HG03432 (cell line): ENCODE data around the gene TREML4.
A peak's percentile ranks its signal among the peaks of the same experiment; 100 is the strongest.
"Not testable (repeated sequence)": the region's sequence is repeated elsewhere in the genome, so short reads cannot be mapped to it uniquely, and the experiment has no call there.

ENCODE experiments used
- ATAC-seq: cut with Tn5 transposase; IDR thresholded peaks from one replicate; pipeline ENCODE4 v1.9.1; 2021; ENCODE audit warnings: mild to moderate bottlenecking, moderate library complexity; ENCODE audit not compliant: unreplicated experiment

Gene TREML4

GRCh38 chr6:41228096-41228495, at the start of gene TREML4:
TSS of gene TREML4 (plus strand) at chr6:41228349. CDS start at chr6:41228428, 79 bp downstream.
- ATAC-seq: no peak

DNA sequence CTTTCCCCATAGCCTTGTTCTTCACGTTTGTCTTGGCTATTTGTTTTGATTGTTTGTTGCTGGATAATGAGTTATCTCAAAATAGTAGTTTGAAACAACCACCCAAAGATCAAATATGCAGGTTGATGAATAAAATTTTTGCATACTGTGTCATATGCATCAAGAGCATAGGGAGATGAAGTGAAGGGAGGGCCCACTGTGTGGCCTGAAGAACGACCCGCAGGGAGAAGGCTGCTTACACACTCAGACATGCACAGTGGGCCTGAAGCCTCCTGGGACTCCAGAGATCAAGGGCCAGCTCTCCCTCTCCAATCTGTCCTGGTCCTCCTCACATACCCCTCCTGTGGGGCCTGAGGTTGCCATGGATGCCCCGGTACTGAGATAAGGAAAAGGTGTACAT, 49.0 kb upstream of the TREML4 start:
- ATAC-seq: no peak

GRCh38 chr6:41181566-41181965, 46.6 kb upstream of the TREML4 start:
- ATAC-seq: no peak

GRCh38 chr6:41182069-41183034, 45.8 kb upstream of the TREML4 start:
- peak; percentile 59 for ATAC-seq

- ATAC-seq: no peak
Observed at GRCh38 chr6:41184761-41185160, 43.4 kb upstream of the TREML4 start.

DNA sequence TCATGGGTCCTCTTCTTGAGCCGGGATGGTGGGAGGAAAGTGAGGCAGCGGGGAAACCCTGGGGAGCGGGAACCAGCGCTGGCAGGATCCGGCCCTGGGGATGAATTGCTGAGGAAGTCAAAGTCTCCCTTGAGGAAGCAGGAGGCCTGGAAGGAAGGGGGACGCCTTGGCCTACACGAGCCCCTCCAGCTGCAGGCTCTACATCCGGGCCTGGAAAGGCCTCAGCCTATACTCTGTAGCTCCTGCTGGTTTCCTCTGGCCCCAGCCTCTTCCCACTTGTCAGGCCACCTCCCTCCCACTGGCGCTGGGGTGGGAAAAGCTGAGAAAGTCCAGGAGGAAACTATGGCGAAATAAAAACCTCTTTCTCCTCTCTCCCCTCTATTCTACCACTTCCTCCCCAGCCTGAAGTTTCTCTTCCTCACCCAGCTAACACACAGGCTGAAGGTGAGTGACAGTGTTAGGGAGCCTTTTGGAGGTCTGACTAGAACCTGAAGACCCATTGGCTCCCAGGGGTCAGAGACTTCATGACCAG, 42.1 kb upstream of the TREML4 start:
- no peak for ATAC-seq

DNA sequence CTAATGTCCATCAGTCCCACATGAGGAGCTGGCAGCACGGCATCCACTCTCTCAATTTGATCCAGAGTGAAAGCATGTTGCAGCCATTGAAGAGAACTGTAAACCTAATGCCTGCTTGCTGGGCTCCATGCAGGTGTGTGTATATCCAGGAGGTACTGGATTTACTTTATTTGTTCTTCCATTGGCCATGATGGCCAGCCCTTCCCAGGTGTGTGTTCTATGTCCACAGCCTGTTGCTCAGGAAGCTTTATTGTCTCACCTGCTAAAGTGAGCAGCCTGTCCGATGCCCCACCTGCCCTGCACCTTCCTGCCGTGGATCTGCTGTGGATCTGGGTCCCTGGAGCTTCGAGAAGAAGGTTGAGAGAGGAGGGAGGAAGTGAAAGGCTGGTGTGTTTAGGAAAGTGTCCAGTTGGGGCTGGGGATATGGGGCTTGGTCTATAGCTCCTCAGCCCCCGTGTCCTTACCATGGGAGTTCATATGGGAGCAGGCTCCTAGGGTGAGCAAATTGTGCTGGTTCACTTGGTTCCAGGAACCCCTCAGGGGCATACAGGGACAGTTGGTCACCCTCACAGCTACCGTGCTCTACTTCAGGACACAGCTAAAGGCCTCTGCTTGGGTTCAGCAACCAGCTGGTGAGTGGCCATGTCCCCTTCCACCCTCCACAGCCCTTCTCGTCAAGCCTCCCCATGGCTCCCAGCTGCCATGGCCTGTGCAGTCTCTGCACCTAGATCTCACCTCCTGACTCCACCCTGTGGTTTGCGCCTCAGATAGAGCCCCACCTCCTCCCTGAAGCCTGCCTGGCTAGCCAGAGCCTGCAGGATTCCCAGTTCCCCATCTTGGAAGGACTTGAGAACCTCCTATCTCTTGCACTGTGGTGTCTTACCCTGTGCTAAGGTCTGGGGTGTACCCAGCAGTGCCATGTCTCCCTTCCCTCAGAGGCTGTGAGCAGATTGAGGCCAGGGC, 39.9 kb upstream of the TREML4 start:
- ATAC-seq: no peak

- ATAC-seq: not testable (repeated sequence)
Observed at GRCh38 chr6:41189046-41189445, 39.1 kb upstream of the TREML4 start.

GRCh38 chr6:41189967-41190366, 38.2 kb upstream of the TREML4 start:
- ATAC-seq: no peak

DNA sequence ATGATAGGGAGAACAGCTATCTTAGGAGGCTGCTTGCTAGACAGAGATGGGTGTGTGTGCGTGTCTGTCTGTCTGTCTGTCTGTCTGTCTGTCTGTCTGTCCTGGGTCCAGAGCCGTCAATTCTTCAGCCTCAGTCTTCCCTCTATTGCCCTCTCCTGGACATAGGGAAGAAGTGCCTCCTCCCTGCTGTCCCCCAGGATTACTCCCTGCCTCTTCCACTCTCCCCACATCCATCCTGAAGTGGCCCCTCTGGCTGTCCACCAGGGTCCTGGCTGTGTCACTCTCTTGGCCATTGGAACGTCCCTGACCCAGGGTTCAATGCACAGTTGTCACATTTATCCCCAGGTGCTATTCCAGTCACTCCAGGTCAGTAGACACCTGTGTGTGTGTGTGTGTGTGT, 37.4 kb upstream of the TREML4 start:
- ATAC-seq: no peak

DNA sequence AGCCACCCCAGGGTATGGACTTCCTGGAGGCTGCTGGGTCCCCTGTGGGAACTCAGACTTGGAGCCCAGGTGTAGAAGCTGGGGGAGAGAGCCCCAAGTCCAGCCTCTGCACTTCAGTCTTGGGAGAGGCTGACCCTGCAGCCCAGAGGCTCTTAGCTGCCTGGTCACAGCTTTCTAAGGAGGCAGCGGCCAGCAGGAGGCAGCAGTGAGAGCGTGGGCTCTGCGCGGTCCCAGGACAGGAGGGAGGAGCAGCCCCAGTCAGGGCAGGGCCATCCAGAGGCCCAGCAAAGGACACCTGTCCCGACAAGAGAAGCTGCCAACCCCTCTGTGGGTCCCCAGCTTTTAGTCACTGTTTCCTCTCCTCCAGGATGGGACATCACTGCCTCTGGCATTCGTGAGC, 36.6 kb upstream of the TREML4 start:
- ATAC-seq: no peak

DNA sequence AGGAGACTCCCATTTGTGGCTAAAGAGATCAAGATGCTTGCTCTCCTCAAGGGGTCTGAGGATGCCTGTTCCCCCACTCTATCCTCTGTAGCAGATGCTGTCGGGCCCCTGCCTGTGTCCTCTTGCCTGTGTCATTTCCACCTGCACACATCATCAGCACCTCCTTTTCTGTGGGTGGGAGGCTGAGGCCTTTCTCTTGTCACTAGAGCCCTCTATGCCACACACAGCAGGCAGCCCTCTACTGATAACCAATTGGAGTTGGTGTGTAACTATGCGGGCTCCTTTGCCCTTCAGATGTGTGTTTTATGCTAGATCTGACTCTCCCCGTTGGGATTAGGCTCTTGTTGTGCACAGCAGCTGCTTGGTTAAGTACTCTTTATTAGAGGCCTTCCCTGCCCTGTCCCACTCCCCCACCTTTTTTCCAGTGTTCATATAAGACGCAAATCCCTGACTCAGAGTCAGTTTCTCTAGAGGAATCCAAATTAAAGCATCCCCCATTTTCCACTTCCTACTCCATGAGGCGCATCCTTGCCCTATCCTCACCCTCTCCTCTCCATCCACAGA, 34.9 kb upstream of the TREML4 start:
- no peak for ATAC-seq

DNA sequence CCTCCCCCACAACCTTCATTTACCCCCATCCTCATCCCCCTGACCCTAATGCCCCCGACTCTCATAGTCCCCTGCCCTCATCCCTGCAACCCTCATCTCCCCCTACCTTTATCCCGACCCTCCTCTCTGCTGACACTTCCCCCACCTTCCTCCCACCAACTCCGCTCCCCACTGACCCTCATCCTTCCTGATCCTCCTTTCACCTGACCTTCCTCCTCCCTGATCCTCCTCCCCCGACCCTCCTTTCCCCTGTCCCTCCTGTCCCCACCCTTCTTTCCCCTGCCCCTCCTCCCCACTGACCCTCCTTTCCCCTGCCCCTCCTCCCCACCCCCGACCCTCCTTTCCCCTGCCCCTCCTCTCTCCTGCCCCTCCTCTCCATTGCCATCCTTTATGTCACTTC, 34.3 kb upstream of the TREML4 start:
- no peak for ATAC-seq

- no peak for ATAC-seq
Observed at GRCh38 chr6:41194386-41194785, 33.8 kb upstream of the TREML4 start.

- no peak for ATAC-seq
Observed at GRCh38 chr6:41197234-41197633, 30.9 kb upstream of the TREML4 start.

- ATAC-seq: peak; percentile 58
Observed at GRCh38 chr6:41199552-41200246, 28.4 kb upstream of the TREML4 start.

GRCh38 chr6:41200296-41200900, 27.8 kb upstream of the TREML4 start:
- peak; percentile 44 for ATAC-seq

DNA sequence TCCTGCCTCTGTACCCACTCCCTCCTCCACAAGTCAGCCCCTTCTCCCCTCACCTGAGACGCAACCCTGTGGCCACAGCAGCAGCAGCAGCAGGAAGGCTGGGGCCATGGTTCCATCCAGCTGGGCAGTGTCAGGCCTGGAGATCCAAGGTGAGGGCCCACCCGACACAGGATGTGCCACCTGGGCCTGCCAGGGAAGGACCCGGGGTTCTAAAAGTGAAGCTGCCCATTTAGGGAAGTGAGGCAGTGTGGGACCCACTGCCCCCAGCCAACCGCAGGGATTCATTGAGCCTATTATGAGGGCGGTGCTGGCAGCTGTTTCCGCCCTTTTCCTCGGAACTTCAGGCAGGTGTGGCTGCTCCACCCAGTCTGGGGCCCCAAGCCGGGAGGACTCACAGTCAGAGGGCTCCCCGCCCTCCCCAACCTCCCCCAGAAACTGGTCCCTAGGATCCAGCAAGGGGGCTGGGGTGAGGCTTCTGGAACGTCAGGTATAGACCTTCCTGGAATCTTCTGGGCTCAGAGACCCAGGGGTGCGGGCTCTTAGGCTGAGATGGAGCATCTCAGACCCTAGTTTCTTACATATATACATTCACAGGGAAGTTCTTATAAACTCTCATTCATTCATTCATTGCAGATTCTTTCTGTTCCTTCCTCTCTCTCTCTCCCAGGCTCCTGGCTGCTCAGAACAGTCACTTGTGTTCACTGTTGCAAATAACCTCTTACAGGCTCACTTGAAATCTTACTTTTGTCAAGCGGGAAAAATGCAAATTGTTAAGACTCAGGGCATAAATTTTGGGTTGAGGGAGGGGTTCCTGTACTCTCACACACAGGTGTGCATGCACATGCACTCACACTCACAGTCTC, 27.0 kb upstream of the TREML4 start, which contains the start of gene TREML2:
TSS of gene TREML2 (minus strand) at position 249 of the 863 bp plus-strand sequence. CDS start at position 108, 141 bp downstream.
- peak; percentile 44 for ATAC-seq

- ATAC-seq: no peak
Observed at GRCh38 chr6:41201764-41202173, 26.4 kb upstream of the TREML4 start.
